Stomach (tissue), 19 donors: ENCODE measurements around the gene STIP1. TPM values are rescaled to one million over a fixed set of nuclear protein-coding genes. Genes with fewer than 3 reads are reported as not detected.

Source experiments
- DNase-seq, 2 donors: peaks; one replicate each; pipeline versions ENCODE4 v3.0.0 to v3.0.0-alpha.2; 2013 to 2019
- H3K27ac ChIP-seq, 5 donors: fragments of 200-600 bp in 4 of 5; sonication (generic) in 4 of 5; one replicate each; pipeline ENCODE4 v1.5.1; 2013 to 2019; ENCODE audit warnings: mild to moderate bottlenecking in 1 of 5, moderate library complexity in 1 of 5
- H3K27me3 ChIP-seq, 3 donors: fragments of 200-600 bp; sonication (generic); one replicate each; pipeline ENCODE4 v1.5.1; 2017 to 2019; ENCODE audit warnings: mixed run types in 1 of 3
- H3K36me3 ChIP-seq, 4 donors: fragments of 200-600 bp; sonication (generic); 1 replicate in 3 of 4; 2 replicates in 1 of 4; pipeline ENCODE4 v1.5.1; 2016 to 2019
- H3K4me1 ChIP-seq, 4 donors: fragments of 200-600 bp; sonication (generic); one replicate each; pipeline ENCODE4 v1.5.1; 2016 to 2019
- H3K4me3 ChIP-seq, 4 donors: fragments of 200-600 bp; sonication (generic) in 3 of 4; one replicate each; pipeline ENCODE4 v1.5.1; 2016 to 2019; ENCODE audit warnings: mild to moderate bottlenecking in 1 of 4
- H3K9me3 ChIP-seq, 4 donors: fragments of 200-600 bp; sonication (generic); one replicate each; pipeline ENCODE4 v1.5.1; 2016 to 2019
- CTCF ChIP-seq, 7 experiments: fragments of 450-650 bp in 4 of 7; fragments of 200-600 bp in 3 of 7; sonication (generic) in 3 of 7; IDR thresholded peaks; one replicate each; pipeline ENCODE4 v1.5.1; 2016 to 2019; ENCODE audit warnings: antibody characterized with exemption in 7 of 7, control low read depth in 2 of 7, mild to moderate bottlenecking in 1 of 7
- EP300 ChIP-seq: sonication (generic); formaldehyde crosslinking; IDR thresholded peaks from one replicate; pipeline ENCODE4 v1.6.1; 2017; ENCODE audit warnings: antibody characterized with exemption
- POLR2A ChIP-seq, 4 donors: fragments of 450-650 bp; IDR thresholded peaks; one replicate each; pipeline ENCODE4 v1.6.1; 2016; ENCODE audit warnings: antibody characterized with exemption in 4 of 4, control low read depth in 2 of 4, mild to moderate bottlenecking in 1 of 4, moderate library complexity in 1 of 4
- POLR2AphosphoS5 ChIP-seq, 3 donors: sonication (generic); formaldehyde crosslinking; IDR thresholded peaks; one replicate each; pipeline ENCODE4 v1.6.1; 2016; ENCODE audit warnings: antibody characterized with exemption in 3 of 3
- WGBS, 5 donors: extraction: QIAGEN DNeasy Blood & Tissue Kit in 3 of 5; methylation state at CpG; one replicate each; pipeline versions ENCODE4 v1.1.5 to v1.1.7; 2013 to 2018; 5-methylcytosine and 5-hydroxymethylcytosine counted together
- intact Hi-C: fragments of 100-400 bp; cut with DNase I; formaldehyde crosslinking; loops from one replicate; pipeline ENCODE4 v1.15.1; 2023; ENCODE audit warnings: low total_unique reads
- long read RNA-seq, 10 donors: transcript quantifications; one replicate each; lab custom pipeline, GENCODE V29; 2026
- polyA plus RNA-seq, 3 donors: library from polyadenylated mRNA; stranded (reverse); fragments of 200-250 nt; gene quantifications; one replicate each; pipeline ENCODE4 v1.2.3, GENCODE V29; 2013
- total RNA-seq, 5 donors: library from RNA; depleted of rRNA; stranded (reverse); fragments of >200 nt; gene quantifications; one replicate each; pipeline versions ENCODE4 v1.1.0 to v1.2.3, GENCODE V29; 2014 to 2016
- donor health status: healthy with polysubstance abuse.
- donor health status: Bipolar disorder and iron deficiency.
- donor health status: healthy.

STIP1 gene
- total RNA-seq (100 to 1,000 TPM in 1 of 5 donors, 10 to 100 TPM in 4; 27.4 to 259 (median 68.1) TPM), polyA plus RNA-seq (10 to 100 TPM; 51.5 to 56.2 (median 53.2) TPM)
- long read RNA-seq, donor 1, partial matches to known transcripts, result 0 of 2 reads
- long read RNA-seq, donor 1, other reads (novel, unspliced or antisense), result 0 of 2 reads
- long read RNA-seq, donor 2, transcript STIP1-201 (14 exons, 2,196 nt), result major isoform, 6 of 11 reads
- long read RNA-seq, donor 2, partial matches to known transcripts, result 0 of 11 reads
- long read RNA-seq, donor 2, other reads (novel, unspliced or antisense), result 0 of 11 reads
- long read RNA-seq, donor 3, partial matches to known transcripts, result 0 of 6 reads
- long read RNA-seq, donor 3, other reads (novel, unspliced or antisense), result 0 of 6 reads
- long read RNA-seq, donor 4, partial matches to known transcripts, result 0 of 5 reads
- long read RNA-seq, donor 4, other reads (novel, unspliced or antisense), result 0 of 5 reads
- long read RNA-seq, donor 5, partial matches to known transcripts, result 5 of 10 reads
- long read RNA-seq, donor 5, other reads (novel, unspliced or antisense), result 0 of 10 reads
- long read RNA-seq, donor 6, transcript STIP1-201 (14 exons, 2,196 nt), result major isoform, 8 of 36 reads
- long read RNA-seq, donor 6, partial matches to known transcripts, result 25 of 36 reads
- long read RNA-seq, donor 6, other reads (novel, unspliced or antisense), result 0 of 36 reads
- long read RNA-seq, donor 7, partial matches to known transcripts, result 131 of 147 reads
- long read RNA-seq, donor 7, other reads (novel, unspliced or antisense), result 7 of 147 reads
- long read RNA-seq, donor 8, transcript STIP1-201 (14 exons, 2,196 nt), result major isoform, 5 of 22 reads
- long read RNA-seq, donor 8, partial matches to known transcripts, result 14 of 22 reads
- long read RNA-seq, donor 8, other reads (novel, unspliced or antisense), result 0 of 22 reads
- long read RNA-seq, donor 9, partial matches to known transcripts, result 7 of 12 reads
- long read RNA-seq, donor 9, other reads (novel, unspliced or antisense), result 0 of 12 reads
- long read RNA-seq, donor 10, partial matches to known transcripts, result 0 of 1 reads
- long read RNA-seq, donor 10, other reads (novel, unspliced or antisense), result 0 of 1 reads

GRCh38 chr11:64185693-64186491 lies at the start of gene STIP1:
Gene STIP1 (plus strand): TSS chr11:64186171. CDS start chr11:64186262, 91 bp downstream.
- intact Hi-C loops, result no loop called here
- TF ChIP-seq POLR2A (IDR thresholded peaks at IDR 0.05), result peak in 1 of 4 donors; percentile 32
- peak; percentile 91 to 95 (median 94) for TF ChIP-seq POLR2AphosphoS5 (IDR thresholded peaks at IDR 0.05)
- TF ChIP-seq CTCF (IDR thresholded peaks at IDR 0.05), result peak in 2 of 7 experiments; percentile 13 to 17
- TF ChIP-seq EP300, result no peak
- WGBS, 5 donors, result 0 to 1% (median 1%) methylated on average over 30 to 73 of the region's 74 CpGs
- peaks cover 39 to 45% (median 43%) of the 10 kb centered on the region in 4 donors for H3K4me1 ChIP-seq
- H3K4me3 ChIP-seq, result peak within 1 kb of the TSS; percentile 53 to 70 (median 58)
- peaks cover 0 to 21% (median 9%) of the 10 kb centered on the region in 4 donors for H3K36me3 ChIP-seq
- H3K27me3 ChIP-seq, result no peaks in the 10 kb centered on the region
- peak within 1 kb of the TSS in 4 of 5 donors; percentile 88 to 97 (median 93) for H3K27ac ChIP-seq
- no peaks in the 10 kb centered on the region for H3K9me3 ChIP-seq
- DNase-seq, result peak; percentile 99 to 100

- Histone ChIP-seq H3K4me1 (peaks cover 1 to 21% (median 9%) of the 10 kb centered on the region in 4 donors), H3K4me3 (no peak overlapping the region), H3K9me3 (no peaks in the 10 kb centered on the region), H3K27ac (no peak overlapping the region), H3K27me3 (no peaks in the 10 kb centered on the region), H3K36me3 (no peaks in the 10 kb centered on the region)
- 75 to 83% (median 80%) methylated on average over 16 to 17 of the region's 17 CpGs for WGBS, 5 donors
- intact Hi-C loops, result no loop called here
- TF ChIP-seq POLR2AphosphoS5 (IDR thresholded peaks at IDR 0.05) (no peak), EP300 (no peak), CTCF (IDR thresholded peaks at IDR 0.05) (no peak)
- DNase-seq, result no peak
These were observed 49.1 kb upstream of the STIP1 start for GRCh38 chr11:64136765-64137441.

- Histone ChIP-seq H3K4me3 (no peak overlapping the region), H3K27ac (no peak overlapping the region), H3K4me1 (peaks cover 0 to 9% (median 4%) of the 10 kb centered on the region in 4 donors), H3K27me3 (no peaks in the 10 kb centered on the region), H3K9me3 (no peaks in the 10 kb centered on the region), H3K36me3 (no peaks in the 10 kb centered on the region)
- DNase-seq, result no peak
- WGBS, 5 donors, result 80 to 92% (median 89%) methylated on average over 16 of the region's 16 CpGs
- no peak for TF ChIP-seq CTCF (IDR thresholded peaks at IDR 0.05)
- TF ChIP-seq EP300, result no peak
- TF ChIP-seq POLR2A (IDR thresholded peaks at IDR 0.05), result no peak
- TF ChIP-seq POLR2AphosphoS5 (IDR thresholded peaks at IDR 0.05), result no peak
- intact Hi-C loops, result no loop called here
These were observed 47.6 kb upstream of the STIP1 start for GRCh38 chr11:64138398-64138797.
